Activated CD4-positive, alpha-beta T cell treated with anti-CD3 and anti-CD28 coated beads, Interleukin-2, amount 50 U/mL, for 1 hour (primary cell): ENCODE results near the gene TLE4.
"Not testable (repeated sequence)": the region's sequence is repeated elsewhere in the genome, so short reads cannot be mapped to it uniquely, and the experiment has no call there.

Source experiments
- DNase-seq: peaks from one replicate; pipeline ENCODE4 v3.0.0-alpha.2; 2020

Gene TLE4

DNA sequence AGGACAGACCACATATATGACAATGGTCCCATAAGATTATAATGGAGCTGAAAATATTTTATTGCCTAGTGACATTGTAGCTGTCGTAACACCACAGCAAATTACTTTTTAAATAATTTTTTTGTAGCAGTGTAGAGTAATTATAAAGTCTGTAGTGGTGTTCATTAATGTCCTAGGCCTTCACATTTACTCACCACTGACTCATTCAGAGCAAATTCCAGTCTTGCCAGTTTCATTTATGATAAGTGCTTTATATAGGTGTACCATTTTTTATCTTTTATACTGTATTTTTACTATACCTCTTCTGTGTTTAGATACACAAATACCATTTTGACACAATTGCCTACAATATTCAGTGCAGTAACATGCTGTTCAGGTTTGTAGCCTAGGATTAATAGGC, 67.6 kb downstream of the TLE4 start:
- DNase-seq: no peak

- not testable (repeated sequence) for DNase-seq
These were observed 68.3 kb downstream of the TLE4 start for GRCh38 chr9:79640067-79640466.

DNA sequence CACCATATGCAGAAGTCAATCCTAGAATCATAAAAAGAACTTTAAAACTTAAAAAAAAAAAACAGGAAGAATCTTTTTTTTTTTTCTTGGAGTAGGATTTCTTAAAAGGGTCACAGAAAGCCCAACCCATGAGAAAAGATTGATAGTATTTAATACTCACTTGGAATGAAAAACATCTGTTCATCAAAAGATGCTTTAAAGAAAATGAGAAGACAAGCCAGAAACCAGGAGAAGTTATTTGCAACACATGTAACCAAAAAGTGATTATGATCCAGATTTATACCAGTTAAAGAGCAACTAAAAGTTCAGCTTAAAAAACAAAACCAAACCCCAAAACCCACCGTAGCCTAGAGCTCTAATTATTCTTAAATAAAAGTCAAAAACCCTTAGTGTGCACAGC, 69.3 kb downstream of the TLE4 start:
- no peak for DNase-seq

DNA sequence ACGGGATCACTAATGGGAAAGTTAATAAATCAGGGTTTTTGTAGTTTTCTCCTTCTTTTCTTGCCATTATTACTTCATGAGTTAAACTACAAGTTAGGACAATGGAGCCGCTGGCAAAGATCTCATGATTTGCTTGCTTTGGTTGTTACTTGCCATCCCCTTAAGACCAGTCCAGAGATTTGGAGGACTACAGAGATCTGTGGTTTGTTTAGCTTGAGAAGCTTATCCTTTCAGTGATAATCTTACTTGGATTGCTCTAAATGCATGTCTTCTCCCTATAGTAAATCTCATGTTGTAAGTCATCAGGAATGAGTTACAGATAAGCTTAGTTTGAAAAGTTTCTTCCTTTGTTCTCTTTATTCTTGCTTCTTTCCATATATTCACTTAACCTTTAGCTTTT, 70.9 kb downstream of the TLE4 start:
- no peak for DNase-seq

GRCh38 chr9:79644048-79644447, 72.3 kb downstream of the TLE4 start:
- no peak for DNase-seq

DNA sequence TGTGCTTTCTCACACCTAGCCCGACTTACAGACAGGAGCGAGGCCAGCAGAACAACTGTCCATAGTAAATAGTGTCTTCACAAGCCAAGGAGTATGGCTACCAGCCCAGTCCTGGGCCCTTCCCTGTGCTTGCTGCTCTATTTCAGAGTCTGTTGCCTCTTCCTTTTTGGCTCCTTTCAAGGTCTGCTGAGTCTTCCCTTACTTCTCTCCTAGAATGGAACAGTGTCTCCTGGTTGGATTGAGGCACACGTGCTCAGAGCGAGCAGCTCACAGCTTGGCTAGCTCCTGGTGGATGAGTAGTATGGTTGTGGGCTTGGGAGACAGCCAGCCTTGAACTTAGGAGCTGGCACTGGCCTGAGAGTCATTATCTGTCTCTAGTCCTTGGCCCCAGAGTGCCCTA, 72.8 kb downstream of the TLE4 start:
- no peak for DNase-seq

DNA sequence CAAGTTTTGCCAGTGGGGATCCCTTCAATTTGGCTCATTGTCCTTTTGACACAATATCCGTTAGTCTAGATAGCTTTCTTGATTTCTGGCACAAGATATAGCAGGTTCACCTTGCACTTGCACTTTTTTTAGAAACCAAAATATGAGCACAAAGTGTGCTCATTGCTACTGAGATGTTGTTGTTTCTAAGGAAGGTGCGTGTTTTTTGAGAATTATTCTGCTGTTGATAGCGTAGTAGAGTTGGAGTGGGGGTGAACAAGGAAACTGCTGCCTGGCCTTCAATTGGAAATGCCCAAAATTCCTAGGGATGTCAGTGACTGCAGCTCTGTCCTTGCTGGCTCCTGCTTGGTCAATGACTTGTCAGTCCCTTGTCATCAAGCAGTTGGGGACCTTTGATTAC, 73.3 kb downstream of the TLE4 start:
- no peak for DNase-seq

DNA sequence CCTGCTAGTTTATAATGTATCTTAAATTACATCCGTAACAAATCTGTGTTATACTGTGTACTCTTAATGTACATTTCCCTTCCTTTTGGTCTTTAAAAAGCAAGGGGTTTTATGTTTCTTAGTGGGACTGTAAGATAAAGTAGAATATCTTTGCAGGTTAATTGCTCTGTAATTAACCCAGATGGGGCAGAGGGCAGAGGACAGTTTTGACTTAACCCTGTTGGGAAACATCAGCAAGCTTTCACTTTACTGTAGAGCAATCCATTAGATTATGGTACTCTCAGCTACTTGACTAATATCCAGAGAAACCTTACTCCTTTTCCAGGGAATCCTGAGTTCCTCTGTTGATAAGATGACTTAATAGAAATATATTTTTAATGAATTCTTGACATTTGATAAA, 74.3 kb downstream of the TLE4 start:
- DNase-seq: no peak

DNA sequence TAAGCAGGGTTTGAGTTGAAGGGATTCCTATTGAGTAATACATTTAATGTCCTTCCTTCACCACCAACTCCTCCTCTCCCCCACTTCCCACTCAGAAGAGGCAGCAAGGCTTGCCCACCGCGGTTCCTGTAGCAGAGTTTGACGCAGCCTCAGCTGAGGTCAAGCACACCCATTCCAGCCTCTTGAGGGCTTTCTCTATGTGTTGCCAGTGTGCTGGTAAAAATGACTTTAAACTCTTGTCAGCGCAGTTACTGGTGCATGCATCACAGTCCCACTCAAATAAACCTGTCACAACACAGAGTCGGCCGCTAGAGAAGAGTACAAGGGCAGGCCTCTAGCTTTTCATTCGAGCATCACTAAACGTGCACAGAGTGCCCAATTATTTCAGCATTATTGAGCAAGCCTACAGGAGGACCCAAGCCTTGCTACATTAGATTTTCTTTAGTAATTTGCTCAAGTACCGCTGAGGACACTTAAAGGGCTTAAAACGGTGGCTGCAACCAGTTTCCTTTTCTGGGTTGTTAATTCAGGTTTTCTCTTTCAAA, 79.6 kb downstream of the TLE4 start:
- no peak for DNase-seq

DNA sequence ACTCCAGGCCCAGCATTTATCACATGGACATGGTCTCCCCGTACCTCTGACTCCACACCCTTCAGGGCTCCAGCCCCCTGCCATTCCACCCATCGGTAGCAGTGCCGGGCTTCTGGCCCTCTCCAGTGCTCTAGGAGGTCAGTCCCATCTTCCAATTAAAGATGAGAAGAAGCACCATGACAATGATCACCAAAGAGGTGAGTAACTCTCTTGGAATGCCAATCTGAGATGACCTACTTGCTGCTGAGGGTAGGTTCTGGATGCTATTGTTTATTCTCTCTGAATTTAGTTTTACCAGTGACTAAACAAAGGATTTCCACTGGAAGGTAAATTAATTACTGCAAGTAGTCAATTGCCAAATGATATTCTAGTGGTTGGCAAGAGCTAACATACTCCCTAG, 80.8 kb downstream of the TLE4 start:
- DNase-seq: no peak

- DNase-seq: not testable (repeated sequence)
These were observed 83.0 kb downstream of the TLE4 start for GRCh38 chr9:79654591-79655382.

GRCh38 chr9:79655551-79655950, 83.8 kb downstream of the TLE4 start:
- no peak for DNase-seq

- no peak for DNase-seq
These were observed 84.4 kb downstream of the TLE4 start for GRCh38 chr9:79656169-79656568.

- no peak for DNase-seq
These were observed 86.1 kb downstream of the TLE4 start for GRCh38 chr9:79657891-79658290.

- no peak for DNase-seq
These were observed 87.2 kb downstream of the TLE4 start for GRCh38 chr9:79658926-79659325.

DNA sequence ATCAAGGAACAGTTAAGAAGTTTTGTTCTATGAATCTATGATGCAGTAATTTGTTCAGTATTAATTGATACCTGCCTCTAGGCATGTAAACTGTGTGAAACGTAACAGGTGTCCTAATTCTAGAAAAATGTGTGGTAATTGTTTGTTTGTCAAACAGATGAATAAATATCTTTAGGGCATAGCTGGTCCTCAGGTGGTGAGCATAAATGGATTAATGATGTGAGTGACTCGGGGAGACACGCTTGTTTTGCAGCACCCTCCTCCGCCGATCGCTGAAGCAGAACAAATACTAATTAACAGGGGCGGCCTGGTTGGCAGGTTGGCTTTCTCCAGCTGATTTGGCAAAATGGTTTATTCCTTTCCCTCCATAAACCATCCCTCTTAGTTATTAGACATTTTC, 88.8 kb downstream of the TLE4 start:
- no peak for DNase-seq

DNA sequence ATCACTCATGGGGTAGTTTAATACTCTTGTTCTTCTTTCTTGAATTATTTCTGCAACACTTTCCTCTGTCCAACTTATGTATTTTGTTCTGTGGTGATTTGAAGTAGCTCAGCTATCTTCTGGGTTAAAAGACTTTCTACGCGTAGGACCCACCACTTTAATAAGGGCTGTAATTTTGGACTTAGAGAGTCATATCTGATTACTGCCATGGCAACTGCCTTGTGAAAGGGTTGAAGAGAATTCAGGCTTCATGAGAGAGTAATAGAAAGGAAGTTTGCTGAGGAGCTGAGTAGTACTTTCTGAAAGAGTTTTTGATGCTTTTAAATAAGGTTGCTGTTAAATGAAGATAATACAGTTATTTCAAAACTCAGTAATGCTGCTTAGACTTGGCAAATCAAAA, 89.5 kb downstream of the TLE4 start:
- no peak for DNase-seq

- no peak for DNase-seq
These were observed 90.2 kb downstream of the TLE4 start for GRCh38 chr9:79661886-79662536.

- DNase-seq: no peak
These were observed 90.8 kb downstream of the TLE4 start for GRCh38 chr9:79662537-79662956.

DNA sequence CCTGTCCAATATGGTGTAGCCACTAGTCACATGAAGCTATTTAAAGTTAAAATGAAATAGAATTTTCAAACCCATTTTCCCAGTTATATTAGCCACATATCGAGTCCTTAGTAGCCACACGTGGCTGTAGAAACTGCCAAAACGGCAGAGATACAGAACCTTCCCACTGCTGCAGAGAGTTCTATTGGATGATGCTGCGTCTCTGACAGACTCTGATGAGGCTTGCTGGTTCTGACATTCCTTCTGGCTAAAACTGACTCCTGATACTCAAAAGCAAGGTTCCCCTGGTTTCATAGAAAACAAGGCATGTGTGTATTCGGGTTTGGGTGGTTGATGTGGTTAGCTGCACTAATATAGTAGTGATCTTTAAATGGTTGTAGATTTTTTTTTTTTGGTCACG, 91.5 kb downstream of the TLE4 start:
- DNase-seq: no peak

GRCh38 chr9:79663878-79664277, 92.1 kb downstream of the TLE4 start:
- no peak for DNase-seq

- no peak for DNase-seq
These were observed 92.6 kb downstream of the TLE4 start for GRCh38 chr9:79664375-79664831.

- DNase-seq: no peak
These were observed 93.6 kb downstream of the TLE4 start for GRCh38 chr9:79665369-79665768.

DNA sequence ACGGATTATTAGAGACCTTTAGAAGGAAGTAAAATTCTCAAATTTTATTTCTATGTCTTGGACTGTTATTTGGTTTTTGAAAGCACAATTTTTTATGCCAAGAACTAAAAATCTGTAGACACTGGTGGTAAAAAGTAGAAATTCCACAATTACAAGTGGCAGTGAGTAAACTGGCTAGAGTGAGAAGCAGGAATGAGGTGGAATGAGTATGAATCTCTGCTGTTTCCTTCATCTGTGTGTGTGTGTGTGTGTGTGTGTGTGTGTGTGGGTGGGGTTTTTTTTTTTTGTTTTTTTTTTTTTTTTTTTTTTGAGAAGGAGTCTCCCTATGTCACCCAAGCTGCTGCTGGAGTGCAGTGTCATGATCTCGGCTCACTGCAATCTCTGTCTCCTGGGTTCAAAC, 94.2 kb downstream of the TLE4 start:
- DNase-seq: no peak
